ENCODE results near the gene PPP2R2C.

The PPP2R2C gene

GRCh38 chr4:6380746-6381410 lies 91.5 kb downstream of the PPP2R2C start:
- no peak for DNase-seq (ENCODE audit: low read depth in 2 of 2)

- no peak for DNase-seq (ENCODE audit: low read depth in 2 of 2)
Observed at GRCh38 chr4:6379767-6380745, 92.4 kb downstream of the PPP2R2C start.

DNA sequence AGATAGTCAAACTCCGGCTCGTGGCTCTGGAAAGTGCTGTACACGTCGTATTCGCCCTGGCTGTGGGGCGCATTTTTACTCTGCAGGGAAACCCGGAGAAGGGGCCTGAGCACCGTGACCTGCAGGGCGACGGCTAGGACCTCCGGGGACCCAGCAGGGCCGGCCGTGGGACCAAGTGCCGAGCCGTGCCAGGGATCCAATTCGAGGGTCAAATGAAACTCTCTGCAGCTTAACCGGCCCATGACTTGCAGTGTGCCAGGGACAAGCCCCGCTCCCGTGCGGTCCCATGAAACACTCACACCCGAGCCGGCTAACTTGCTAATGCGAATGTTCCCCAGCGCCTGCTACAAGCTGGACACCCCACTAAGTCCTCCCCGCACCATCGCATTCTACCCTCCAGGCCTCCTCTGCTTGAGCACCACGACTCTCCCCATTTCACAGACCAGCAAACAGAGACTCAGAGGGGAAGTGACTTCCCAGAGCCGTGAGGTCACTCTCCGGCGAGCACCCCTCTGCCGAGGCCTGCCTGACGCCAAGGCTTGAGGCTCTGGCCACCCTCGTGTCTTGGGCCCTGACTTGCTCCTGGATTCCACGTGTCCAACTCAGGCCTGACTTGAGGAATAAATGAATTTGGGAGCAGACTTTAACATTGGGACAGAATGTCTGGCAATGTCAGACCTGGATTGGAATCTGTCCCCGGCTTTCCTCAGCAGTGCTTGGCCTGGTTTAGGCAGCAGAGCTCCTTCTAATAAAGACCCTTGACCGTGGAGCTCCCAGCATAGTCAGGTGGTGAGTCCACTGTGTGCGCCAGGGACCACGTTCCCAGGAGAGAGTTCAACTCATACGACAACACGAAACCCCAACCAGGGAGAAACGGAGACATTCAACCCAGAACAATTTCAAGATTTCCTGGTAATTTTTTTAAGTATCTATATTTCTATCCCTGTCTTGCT lies 93.6 kb downstream of the PPP2R2C start:
- DNase-seq (ENCODE audit: low read depth in 2 of 2) = no peak

DNA sequence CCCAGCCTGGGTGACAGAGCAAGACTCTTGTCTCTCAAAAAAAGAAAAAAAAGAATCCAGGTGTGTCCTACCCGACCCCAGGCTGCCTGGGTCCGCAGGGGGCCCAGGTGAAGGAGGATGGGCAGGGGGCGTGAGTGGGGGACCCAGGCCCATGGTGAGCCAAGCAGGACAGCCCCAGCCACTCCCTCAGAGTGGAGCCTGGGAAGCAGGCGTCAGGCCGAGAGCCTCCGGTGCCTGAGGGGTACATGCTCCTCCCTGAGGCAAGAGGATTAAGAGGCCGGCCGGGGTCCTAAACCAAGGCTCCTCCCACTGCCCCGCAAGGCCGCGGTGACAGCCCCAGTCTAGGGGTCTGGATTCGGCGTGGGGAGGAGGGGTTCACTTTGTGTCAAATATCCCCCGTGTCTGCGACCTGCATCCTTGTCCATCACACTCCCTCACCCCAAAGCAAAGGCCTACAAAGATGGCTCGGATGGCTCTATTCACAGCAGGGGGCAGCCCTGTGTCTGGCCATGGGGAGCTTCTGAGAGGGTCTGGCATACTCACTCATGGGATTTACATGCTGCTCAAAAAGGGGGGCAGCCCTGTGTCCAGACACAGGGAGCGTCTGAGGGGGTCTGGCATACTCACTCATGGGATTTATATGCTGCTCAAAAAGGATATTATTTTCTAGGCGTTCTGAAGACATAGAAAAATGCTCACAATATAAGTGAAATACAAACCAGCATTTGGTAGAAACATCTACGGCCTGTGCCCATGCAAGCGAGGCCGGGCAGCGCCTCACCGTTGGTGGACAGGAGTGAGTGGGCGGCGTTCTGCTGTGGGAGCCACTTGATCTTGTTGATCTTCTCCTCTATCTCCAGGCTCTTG lies 94.6 kb downstream of the PPP2R2C start:
- no peak for DNase-seq (ENCODE audit: low read depth in 2 of 2)

DNA sequence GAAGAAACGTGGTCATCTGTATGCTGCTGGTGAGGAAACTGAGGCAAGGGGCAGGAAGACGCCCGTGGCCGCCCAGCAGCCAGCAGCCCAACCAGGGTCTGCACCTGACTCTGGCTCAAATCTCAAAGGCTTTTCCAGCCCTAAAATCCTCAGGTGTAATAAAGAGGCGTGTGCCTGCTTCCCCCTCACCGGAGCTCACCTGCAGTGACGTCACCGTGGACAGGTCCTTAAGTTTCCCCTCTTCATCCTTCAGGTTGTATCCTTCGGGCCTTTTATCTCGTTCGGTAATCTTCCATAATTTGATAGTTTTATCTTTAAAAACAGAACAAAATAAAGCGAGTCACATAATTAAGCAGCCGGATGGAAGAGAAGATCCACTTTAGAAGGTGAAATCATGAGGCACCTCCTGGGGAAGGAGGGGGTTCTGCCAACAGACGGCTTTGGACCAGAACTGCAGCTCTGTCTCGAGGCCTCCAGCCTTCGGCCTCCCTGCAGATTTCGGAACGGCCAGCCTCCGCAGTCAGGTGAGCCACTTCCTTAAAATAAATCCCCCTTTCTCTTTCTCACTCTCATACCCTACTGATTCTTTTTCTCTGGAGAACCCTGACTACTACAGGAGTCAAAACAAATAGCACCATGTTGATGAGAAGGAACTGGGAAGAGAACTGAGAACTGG lies 96.7 kb downstream of the PPP2R2C start:
- DNase-seq (ENCODE audit: low read depth in 2 of 2) = no peak

- no peak for DNase-seq (ENCODE audit: low read depth in 2 of 2)
Observed at GRCh38 chr4:6374575-6374974, 97.8 kb downstream of the PPP2R2C start.

DNA sequence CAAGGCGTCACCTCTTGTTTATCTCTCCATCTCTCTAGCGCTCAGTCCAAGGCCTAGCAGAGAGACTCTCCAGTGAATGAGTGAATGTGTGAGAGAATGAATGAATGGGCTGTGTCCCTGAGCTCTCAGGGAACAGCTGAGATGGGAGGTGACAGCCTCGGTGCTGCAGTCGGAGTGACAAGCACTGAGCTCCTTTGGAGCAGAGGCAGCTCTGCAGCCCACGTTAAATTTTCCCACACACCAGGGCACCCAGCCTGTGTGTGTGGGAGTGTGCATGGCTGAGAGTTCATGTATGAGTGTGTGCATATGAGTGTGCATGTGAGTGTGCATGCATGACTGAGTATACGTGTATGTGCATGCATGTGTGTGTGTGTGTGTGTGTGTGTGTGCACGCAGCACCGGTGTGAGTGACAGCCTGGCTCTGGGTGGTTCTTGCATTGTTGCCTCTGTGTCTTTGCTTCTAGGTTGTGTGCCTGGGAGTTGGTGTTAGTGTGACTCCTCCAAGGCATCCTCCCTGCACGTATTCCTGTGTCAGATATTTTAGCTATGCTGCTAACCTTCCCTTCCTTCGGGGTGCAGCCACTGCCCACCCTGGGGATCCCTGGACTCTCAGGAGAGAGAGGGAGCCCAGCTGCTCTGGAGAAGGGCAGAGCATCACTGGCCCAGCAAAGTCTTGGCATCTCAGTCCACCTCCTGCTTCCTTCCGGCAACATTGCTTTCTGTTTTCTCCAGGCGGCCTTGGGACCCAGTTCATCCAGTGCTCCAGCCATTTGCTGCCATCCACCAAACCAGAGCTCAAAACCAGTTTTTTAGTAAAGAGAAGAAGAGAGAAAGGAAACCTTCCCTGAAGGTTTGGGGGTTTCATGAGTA lies 98.6 kb downstream of the PPP2R2C start:
- no peak for DNase-seq (ENCODE audit: low read depth in 2 of 2)

DNA sequence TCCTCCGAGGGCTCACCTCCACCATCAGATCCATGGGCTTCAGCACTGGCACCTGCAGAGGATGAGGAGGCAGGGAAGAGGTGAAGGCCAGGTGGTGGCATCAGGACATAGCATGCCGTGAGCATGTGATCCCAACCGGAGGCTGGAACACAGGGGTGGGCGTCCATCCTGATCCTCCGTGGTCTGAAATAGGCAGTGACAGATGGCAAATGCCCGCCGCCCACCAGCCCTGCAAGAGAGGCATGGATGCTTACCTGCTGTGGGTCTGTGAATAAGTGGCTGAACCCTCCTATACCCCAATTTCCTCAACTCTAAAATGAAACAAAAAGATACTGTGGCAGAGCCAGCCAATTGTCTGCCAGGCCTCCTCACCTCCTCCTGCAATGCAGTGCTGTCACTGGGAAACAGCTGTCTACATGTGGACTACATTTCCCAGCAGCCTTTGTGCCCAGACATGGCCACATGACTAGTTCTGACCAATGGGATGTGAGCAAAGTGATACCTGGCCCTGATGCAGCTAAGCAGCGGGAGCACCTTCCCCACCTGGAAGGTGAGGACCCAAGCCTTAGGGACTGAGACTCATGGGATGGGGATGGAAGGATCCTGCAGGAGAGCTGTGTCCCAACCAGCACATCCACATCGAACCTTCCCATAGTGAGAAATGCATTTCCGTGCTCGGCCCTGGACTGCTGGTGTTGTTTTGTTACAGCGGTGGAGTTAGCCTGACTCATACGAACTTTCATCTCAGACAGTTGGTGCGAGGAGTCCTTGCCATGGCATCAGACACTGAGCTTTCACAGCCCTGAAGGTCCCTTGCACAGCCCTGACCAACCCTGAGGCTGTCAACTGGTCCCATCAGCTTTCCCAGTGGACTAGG lies 99.5 kb downstream of the PPP2R2C start:
- no peak for DNase-seq (ENCODE audit: low read depth in 2 of 2)

- DNase-seq (ENCODE audit: low read depth in 2 of 2) = no peak
Observed at GRCh38 chr4:6371812-6372211, 100.6 kb downstream of the PPP2R2C start.

- DNase-seq (ENCODE audit: low read depth in 2 of 2) = no peak
Observed at GRCh38 chr4:6371271-6371670, 101.1 kb downstream of the PPP2R2C start.

GRCh38 chr4:6369924-6370645 lies 102.3 kb downstream of the PPP2R2C start:
- no peak for DNase-seq (ENCODE audit: low read depth in 2 of 2)

- DNase-seq (ENCODE audit: low read depth in 2 of 2) = no peak
Observed at GRCh38 chr4:6369511-6369910, 102.9 kb downstream of the PPP2R2C start.

DNA sequence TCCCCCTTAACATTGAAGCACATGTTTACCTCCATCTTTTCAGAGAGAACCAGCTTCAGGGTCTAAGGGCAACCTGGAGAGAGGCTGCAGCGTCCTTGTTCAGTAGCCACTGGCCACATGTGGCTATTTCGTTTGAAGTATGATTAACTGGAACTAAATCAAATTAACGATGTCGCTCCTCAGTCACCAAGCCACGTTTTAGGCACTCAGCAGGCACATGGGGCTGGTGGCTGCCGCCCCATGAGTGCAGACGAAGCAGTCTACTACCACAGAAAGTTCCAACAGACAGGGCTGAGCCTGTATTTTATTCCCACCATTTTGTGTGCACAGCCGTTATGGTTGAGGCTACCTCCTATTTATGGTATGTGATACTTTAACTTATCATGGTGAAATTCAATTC lies 103.4 kb downstream of the PPP2R2C start:
- no peak for DNase-seq (ENCODE audit: low read depth in 2 of 2)

GRCh38 chr4:6368601-6369000 lies 103.8 kb downstream of the PPP2R2C start:
- no peak for DNase-seq (ENCODE audit: low read depth in 2 of 2)

DNA sequence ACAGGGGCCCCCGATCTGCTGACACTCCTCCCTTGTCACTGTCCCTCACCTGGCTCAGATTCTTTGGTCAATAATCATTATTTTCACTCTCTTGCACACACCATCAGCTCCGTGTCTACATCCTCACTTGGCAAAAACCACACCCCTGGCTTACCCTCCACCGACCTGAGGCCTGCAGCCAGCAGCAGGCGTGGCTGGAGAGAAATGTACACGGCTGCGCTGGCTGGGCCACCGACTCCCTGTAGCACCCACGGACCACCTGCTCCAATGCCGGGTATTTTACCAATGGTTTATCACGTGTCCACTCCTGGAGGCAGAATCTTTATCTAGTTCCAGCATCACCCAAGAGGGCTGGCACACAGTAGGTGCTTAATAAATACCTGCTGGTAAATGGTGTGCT lies 104.3 kb downstream of the PPP2R2C start:
- no peak for DNase-seq (ENCODE audit: low read depth in 2 of 2)

DNA sequence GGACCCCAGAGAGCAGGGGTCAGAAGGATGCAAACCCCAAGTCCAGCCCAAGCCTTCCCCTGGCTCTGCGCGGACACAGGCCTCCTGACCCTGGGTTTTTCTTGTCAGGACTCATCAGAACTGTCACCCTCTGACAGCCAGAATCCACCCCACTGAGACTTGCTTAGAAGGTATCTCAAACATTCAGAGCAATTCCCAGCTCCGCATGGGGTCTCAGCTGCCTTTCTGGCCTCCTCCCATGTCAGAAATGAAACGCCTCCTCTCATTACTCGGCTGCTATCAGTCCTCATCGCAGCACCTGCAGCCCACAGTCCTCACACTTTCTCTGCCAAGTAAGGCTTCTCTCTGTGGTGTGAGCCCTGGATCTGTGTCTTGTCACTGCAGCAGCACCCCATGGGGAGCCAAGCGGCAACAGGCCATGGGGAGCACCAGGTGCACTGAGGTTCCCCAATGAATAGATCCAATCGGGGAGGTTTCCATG lies 105.0 kb downstream of the PPP2R2C start:
- no peak for DNase-seq (ENCODE audit: low read depth in 2 of 2)

DNA sequence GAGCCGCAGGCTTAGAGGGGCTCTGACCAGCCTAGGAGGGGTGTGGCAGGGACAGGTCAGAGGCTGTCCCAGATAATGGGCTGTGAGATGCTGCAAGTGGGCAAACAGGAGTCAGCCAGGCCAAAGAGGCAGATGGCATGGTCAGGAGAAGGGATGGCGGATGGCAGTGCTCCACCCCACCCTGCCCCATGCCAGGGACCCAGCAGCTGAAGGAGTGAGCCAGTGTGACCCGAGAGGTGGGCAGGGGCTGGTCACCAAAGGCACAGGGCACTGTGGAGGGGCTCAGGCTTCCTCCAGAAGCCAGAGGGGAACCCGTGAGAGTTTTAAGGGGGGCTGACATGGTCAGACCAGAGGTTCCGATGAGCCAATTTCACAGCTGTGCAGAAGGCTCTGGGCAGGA lies 105.8 kb downstream of the PPP2R2C start:
- DNase-seq (ENCODE audit: low read depth in 2 of 2) = no peak
